Suppressor macrophage (primary cell): ENCODE data around the gene ALG12.

Source experiments
- DNase-seq, 4 experiments: peaks; one replicate each; pipeline ENCODE4 v3.0.0-alpha.2; 2020 to 2022

The ALG12 gene

GRCh38 chr22:49910229-49911155 is 7.7 kb downstream of the ALG12 start:
- DNase-seq: no peak

- DNase-seq: no peak
Observed at GRCh38 chr22:49909476-49910205, 8.6 kb downstream of the ALG12 start.

GRCh38 chr22:49907807-49908206 is 10.4 kb downstream of the ALG12 start:
- DNase-seq: no peak

- no peak for DNase-seq
Observed at GRCh38 chr22:49906799-49907290, 11.4 kb downstream of the ALG12 start.

GRCh38 chr22:49906071-49906798 is 12.0 kb downstream of the ALG12 start:
- no peak for DNase-seq

- DNase-seq: no peak
Observed at GRCh38 chr22:49905465-49905864, 12.8 kb downstream of the ALG12 start.

GRCh38 chr22:49904040-49904369 is 14.2 kb downstream of the ALG12 start:
- no peak for DNase-seq

- no peak for DNase-seq
Observed at GRCh38 chr22:49903322-49904039, 14.8 kb downstream of the ALG12 start.

GRCh38 chr22:49901457-49901856 is 16.8 kb downstream of the ALG12 start:
- no peak for DNase-seq

GRCh38 chr22:49900441-49901230 is 17.6 kb downstream of the ALG12 start:
- DNase-seq: no peak

GRCh38 chr22:49899530-49899929 is 18.7 kb downstream of the ALG12 start:
- DNase-seq: no peak

- DNase-seq: no peak
Observed at GRCh38 chr22:49897015-49897684, 21.1 kb downstream of the ALG12 start.

GRCh38 chr22:49896201-49896600 is 22.0 kb downstream of the ALG12 start:
- DNase-seq: no peak

GRCh38 chr22:49894322-49895054 is 23.8 kb downstream of the ALG12 start:
- DNase-seq: no peak

GRCh38 chr22:49893025-49893424 is 25.2 kb downstream of the ALG12 start:
- no peak for DNase-seq

- no peak for DNase-seq
Observed at GRCh38 chr22:49892226-49892899, 25.9 kb downstream of the ALG12 start.

- no peak for DNase-seq
Observed at GRCh38 chr22:49889071-49889470, 29.2 kb downstream of the ALG12 start.

- DNase-seq: no peak
Observed at GRCh38 chr22:49887702-49888101, 30.5 kb downstream of the ALG12 start.

GRCh38 chr22:49887064-49887451 is 31.2 kb downstream of the ALG12 start:
- DNase-seq: no peak
